ENCODE measurements around the gene TRO. TPM values are rescaled to one million over a fixed set of nuclear protein-coding genes. Genes with fewer than 3 reads are reported as not detected.
A peak's percentile ranks its signal among the peaks of the same experiment; 100 is the strongest.

Gene TRO, protein sequence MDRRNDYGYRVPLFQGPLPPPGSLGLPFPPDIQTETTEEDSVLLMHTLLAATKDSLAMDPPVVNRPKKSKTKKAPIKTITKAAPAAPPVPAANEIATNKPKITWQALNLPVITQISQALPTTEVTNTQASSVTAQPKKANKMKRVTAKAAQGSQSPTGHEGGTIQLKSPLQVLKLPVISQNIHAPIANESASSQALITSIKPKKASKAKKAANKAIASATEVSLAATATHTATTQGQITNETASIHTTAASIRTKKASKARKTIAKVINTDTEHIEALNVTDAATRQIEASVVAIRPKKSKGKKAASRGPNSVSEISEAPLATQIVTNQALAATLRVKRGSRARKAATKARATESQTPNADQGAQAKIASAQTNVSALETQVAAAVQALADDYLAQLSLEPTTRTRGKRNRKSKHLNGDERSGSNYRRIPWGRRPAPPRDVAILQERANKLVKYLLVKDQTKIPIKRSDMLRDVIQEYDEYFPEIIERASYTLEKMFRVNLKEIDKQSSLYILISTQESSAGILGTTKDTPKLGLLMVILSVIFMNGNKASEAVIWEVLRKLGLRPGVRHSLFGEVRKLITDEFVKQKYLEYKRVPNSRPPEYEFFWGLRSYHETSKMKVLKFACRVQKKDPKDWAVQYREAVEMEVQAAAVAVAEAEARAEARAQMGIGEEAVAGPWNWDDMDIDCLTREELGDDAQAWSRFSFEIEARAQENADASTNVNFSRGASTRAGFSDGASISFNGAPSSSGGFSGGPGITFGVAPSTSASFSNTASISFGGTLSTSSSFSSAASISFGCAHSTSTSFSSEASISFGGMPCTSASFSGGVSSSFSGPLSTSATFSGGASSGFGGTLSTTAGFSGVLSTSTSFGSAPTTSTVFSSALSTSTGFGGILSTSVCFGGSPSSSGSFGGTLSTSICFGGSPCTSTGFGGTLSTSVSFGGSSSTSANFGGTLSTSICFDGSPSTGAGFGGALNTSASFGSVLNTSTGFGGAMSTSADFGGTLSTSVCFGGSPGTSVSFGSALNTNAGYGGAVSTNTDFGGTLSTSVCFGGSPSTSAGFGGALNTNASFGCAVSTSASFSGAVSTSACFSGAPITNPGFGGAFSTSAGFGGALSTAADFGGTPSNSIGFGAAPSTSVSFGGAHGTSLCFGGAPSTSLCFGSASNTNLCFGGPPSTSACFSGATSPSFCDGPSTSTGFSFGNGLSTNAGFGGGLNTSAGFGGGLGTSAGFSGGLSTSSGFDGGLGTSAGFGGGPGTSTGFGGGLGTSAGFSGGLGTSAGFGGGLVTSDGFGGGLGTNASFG (N-terminal part only)
- total RNA-seq (2014; rRNA removed; shearing (Covaris generic); ENCODE audit: low replicate concordance): 1.3 and 5.0 TPM in 2 replicates

DNA sequence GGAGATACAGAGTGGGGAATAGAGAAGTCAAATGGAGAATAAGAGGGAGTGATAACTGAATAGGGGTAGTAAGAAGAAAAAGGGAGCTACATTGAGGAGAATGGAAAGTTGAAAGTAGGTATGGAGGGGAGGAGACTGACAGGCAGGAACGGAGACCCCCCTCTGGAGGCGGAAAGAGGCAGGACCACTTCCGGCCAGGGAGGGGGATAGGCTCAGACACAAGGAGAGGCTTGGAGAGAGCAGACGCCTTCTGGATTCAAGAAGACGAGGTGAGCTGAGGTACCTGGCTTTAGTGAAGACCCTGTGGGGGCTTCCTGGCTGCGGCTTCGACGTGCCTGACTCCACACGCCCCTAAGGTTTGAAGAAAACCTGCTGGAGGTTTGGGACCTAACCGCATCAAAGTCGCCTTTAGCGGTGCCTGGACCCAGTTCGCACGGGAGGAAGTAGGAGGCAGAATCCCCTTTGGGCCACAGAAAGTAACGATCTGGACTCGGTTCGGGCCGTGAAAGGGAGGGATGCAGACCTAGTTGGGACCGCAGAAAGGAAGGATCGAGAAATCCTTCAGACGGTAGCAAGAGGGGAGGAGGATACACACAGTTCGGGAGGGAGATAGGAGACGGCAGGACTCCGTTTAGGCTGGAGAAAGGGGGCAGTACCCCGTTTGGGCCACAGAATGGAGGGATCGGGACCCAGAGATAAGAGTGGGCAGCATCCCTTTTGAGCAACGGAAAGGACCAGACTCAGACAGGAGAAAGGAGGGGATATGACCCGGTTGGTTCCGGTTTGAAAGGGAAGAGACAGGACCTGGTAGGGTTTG lies at the start of gene TRO:
TSS of gene TRO (plus strand) at position 215 of the 817 bp plus-strand sequence. CDS start 1,423 bp downstream, outside the sequence.
- no peak for DNase-seq (ENCODE audit: low read depth)
- in situ Hi-C loops (cut with HindIII; ENCODE audit: low pct_unique_long_range_greater_than_20kb, low sequenced_read_pairs): no loop called here

DNA sequence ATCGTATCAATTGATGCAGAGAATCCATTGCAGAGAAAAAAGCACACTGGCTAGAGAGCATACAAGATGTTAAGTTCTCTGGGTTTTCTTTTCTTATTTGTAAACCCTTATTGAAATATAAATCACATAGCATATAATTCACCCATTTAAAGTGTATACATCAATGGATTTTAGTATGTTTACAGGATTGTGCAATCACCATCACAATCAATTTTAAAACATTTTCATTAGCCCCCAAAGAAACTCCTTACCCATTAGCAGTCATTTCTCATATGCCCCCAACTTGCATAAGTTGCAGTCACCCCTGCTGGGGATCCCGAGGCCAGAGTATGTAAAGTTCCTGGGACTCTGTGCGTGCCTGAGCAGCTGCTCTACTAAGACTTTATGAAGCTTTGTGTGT lies 34.9 kb upstream of the TRO start:
- in situ Hi-C loops (cut with HindIII; ENCODE audit: low pct_unique_long_range_greater_than_20kb, low sequenced_read_pairs): no loop called here
- no peak for DNase-seq (ENCODE audit: low read depth)

- peak; percentile 33 for DNase-seq (ENCODE audit: low read depth)
- in situ Hi-C loops (cut with HindIII; ENCODE audit: low pct_unique_long_range_greater_than_20kb, low sequenced_read_pairs): no loop called here
Observed at GRCh38 chrX:54891573-54891972, 29.1 kb upstream of the TRO start.

DNA sequence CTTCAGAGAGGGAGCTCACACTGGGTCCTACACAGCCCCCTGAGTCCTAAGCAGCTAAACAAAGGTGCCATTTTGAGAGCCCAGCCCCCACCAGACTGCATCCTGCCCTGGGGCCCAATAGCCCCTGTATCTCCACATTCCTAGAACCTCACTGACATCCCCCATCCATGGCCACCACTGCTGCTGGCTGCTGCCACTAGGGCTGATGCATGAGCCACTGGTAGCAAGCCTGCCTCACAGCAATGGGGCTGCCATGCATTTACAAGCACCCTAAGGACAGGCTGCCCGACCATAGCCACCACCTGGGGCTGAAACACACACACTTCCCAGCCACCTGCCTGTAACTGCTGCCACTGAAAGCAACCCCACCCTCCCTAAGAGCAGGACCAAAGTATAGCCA lies 26.5 kb upstream of the TRO start:
- DNase-seq (ENCODE audit: low read depth): no peak
- in situ Hi-C loops (cut with HindIII; ENCODE audit: low pct_unique_long_range_greater_than_20kb, low sequenced_read_pairs): no loop called here

- no peak for DNase-seq (ENCODE audit: low read depth)
- in situ Hi-C loops (cut with HindIII; ENCODE audit: low pct_unique_long_range_greater_than_20kb, low sequenced_read_pairs): no loop called here
Observed at GRCh38 chrX:54909941-54910340, 10.7 kb upstream of the TRO start.

DNA sequence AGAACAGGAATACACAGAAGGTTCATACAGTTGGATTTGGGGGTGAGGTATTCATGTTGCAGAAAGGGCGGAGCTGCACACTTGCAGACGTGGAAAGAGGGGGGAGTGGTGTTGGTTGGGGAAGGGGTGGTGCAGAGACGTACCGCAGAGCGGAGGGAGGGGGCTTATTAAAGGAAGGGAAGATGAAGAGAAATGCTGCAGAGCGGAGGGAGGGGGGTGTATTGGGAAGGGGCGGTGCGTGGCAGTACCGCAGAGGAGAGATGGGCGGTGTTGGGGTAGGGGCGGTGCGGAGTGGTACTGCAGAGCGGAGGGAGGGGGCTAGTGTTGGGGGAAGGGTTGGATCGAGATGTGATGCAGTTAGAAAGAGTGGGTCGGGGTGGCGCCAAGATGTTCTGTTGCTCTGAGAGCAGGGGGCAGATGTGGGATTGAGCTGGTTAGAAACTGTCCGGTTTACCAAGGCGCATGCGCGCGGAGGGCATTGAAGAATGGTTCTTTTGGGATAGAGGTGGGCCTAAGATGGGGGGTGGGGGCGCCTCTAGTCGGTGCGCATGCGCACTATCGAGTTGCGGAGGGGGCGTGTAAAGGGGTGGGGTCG lies 900 bp downstream of the TRO start:
- in situ Hi-C loops (cut with HindIII; ENCODE audit: low pct_unique_long_range_greater_than_20kb, low sequenced_read_pairs): no loop called here
- peak; percentile 28 for DNase-seq (ENCODE audit: low read depth)

GRCh38 chrX:54922547-54922946 lies 1.9 kb downstream of the TRO start:
- no peak for DNase-seq (ENCODE audit: low read depth)
- in situ Hi-C loops (cut with HindIII; ENCODE audit: low pct_unique_long_range_greater_than_20kb, low sequenced_read_pairs): no loop called here

DNA sequence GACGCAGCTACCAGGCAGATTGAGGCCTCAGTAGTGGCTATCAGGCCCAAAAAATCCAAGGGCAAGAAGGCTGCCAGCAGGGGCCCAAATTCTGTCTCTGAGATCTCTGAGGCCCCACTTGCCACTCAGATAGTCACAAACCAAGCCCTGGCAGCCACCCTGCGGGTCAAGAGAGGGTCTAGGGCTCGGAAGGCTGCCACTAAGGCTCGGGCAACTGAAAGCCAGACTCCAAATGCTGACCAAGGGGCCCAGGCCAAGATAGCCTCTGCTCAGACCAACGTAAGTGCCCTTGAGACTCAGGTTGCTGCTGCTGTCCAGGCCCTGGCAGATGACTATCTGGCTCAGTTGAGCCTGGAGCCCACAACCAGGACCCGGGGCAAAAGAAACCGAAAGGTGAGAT lies 2.8 kb downstream of the TRO start:
- in situ Hi-C loops (cut with HindIII; ENCODE audit: low pct_unique_long_range_greater_than_20kb, low sequenced_read_pairs): no loop called here

DNA sequence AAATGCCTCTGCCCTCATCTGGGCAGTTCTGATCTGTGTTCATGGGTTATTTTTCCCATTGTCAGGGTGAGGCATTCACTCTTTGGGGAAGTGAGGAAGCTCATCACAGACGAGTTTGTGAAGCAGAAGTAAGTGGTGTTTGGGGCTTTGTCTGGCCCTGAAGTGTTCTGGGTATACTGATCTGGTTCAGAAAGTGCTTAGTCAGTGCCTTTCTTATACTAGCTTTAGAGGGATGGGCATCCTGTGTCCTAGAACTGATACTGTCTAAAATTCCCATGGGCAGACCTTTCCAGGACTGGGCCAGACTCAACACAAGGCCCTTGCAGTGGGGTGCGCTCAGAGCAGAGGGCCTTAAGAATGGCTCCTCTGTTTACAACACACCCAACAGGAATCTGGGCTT lies 6.4 kb downstream of the TRO start:
- no peak for DNase-seq (ENCODE audit: low read depth)
- in situ Hi-C loops (cut with HindIII; ENCODE audit: low pct_unique_long_range_greater_than_20kb, low sequenced_read_pairs): no loop called here

More for the DNA sequence above, 2.8 kb downstream of the TRO start:
- DNase-seq (ENCODE audit: low read depth): no peak

DNA sequence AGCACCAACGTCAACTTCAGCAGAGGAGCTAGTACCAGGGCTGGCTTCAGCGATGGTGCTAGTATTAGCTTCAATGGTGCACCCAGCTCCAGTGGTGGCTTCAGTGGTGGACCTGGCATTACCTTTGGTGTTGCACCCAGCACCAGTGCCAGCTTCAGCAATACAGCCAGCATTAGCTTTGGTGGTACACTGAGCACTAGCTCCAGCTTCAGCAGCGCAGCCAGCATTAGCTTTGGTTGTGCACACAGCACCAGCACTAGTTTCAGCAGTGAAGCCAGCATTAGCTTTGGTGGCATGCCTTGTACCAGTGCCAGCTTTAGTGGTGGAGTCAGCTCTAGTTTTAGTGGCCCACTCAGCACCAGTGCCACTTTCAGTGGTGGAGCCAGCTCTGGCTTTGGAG lies 8.3 kb downstream of the TRO start:
- no peak for DNase-seq (ENCODE audit: low read depth)
- in situ Hi-C loops (cut with HindIII; ENCODE audit: low pct_unique_long_range_greater_than_20kb, low sequenced_read_pairs): no loop called here

- DNase-seq (ENCODE audit: low read depth): no peak
- in situ Hi-C loops (cut with HindIII; ENCODE audit: low pct_unique_long_range_greater_than_20kb, low sequenced_read_pairs): no loop called here
Observed at GRCh38 chrX:54930291-54931049, 9.8 kb downstream of the TRO start.

DNA sequence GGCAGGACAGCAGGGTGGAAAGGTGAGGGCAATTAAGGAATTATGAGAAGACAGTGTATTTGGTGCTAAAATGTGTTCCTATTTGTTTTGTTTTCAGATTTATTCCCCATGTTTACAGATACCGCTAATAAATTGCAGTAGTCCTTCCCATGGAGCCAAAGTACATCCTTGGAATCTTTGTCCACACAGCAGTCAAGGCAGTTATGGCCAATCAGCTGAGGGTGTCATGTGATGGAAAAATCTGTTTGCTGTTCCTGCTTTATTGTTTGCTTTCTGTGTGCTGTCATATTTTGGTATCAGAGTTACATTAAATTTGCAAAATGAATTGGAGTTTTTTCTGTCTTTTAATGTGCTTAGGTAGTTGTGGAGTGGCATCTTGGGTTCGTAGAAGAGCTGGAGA lies 10.5 kb downstream of the TRO start:
- in situ Hi-C loops (cut with HindIII; ENCODE audit: low pct_unique_long_range_greater_than_20kb, low sequenced_read_pairs): no loop called here
- no peak for DNase-seq (ENCODE audit: low read depth)

GRCh38 chrX:54933150-54933826 lies 12.7 kb downstream of the TRO start:
- no peak for DNase-seq (ENCODE audit: low read depth)
- in situ Hi-C loops (cut with HindIII; ENCODE audit: low pct_unique_long_range_greater_than_20kb, low sequenced_read_pairs): no loop called here

DNA sequence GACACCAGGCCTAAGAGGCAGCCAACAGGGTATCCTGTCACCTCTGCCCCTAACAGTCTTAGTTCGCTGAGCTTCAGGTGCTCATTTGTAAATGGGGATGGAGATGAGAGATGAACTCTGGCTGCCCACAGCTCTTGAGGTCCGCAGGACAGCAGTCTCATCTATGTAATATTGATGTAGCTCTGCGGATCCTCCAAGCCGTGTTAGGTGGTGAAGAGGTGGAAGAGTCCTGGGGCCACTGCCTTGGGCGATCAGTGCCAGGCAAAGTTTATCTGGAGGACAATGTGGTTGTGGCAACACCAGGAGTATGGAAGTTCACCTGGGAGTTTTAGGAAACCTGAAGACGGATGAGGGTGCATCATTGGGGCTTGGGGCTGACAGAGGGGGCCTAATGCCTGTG lies 13.4 kb downstream of the TRO start:
- in situ Hi-C loops (cut with HindIII; ENCODE audit: low pct_unique_long_range_greater_than_20kb, low sequenced_read_pairs): no loop called here
- DNase-seq (ENCODE audit: low read depth): no peak

DNA sequence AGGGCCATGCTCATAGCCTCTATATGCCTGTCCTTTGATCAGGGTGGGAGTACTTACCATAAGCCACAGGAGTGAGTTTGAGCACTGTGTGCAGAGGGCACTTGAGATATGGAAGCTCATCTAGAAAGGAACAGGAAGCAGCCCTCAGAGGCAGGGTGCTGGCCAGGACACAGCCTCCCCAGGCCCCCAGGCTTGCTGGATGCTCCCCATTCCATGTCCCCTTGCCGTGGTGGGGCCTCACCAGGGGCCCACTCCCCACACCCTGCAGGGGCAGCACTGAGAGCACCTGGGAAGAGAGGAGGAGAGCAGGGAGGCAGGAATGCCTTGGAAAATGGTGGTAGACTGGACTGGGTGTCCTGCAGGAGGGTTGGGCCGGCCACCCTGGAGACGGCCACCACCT lies 14.3 kb downstream of the TRO start:
- no peak for DNase-seq (ENCODE audit: low read depth)
- in situ Hi-C loops (cut with HindIII; ENCODE audit: low pct_unique_long_range_greater_than_20kb, low sequenced_read_pairs): no loop called here

DNA sequence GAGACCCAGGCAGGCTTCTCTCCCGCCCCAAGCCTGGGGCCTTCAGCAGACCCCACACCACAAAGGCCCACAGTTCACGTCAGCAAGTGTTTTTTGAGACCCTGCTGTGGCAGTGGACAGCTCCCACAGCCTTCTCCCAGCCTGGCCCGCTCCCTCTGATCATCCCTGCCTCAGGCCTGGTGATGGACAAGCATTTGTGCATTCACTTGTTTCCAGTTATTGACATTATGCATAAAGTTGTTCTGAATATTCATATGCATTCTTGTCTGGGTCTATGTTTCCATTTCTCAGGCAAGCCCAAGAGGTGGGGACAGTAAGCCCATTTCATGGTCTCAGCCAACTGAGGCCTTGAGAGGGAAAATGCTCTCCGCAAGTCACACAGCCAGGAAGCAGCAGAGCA lies 14.7 kb downstream of the TRO start:
- in situ Hi-C loops (cut with HindIII; ENCODE audit: low pct_unique_long_range_greater_than_20kb, low sequenced_read_pairs): no loop called here
- no peak for DNase-seq (ENCODE audit: low read depth)

Data from Caki2 (cell line).